HG03520 (cell line): Measurements from ENCODE around the gene SENP7.
"Not testable (repeated sequence)": the region's sequence is repeated elsewhere in the genome, so short reads cannot be mapped to it uniquely, and the experiment has no call there.

ENCODE experiments used
- ATAC-seq: cut with Tn5 transposase; IDR thresholded peaks from one replicate; pipeline ENCODE4 v1.9.1; 2021; ENCODE audit warnings: mild to moderate bottlenecking, moderate library complexity; ENCODE audit not compliant: unreplicated experiment

The SENP7 gene

GRCh38 chr3:101527441-101527840, 14.4 kb upstream of the SENP7 start:
- no peak for ATAC-seq

GRCh38 chr3:101521211-101521701, 8.2 kb upstream of the SENP7 start:
- no peak for ATAC-seq

- ATAC-seq, result no peak
These were observed 6.8 kb upstream of the SENP7 start for GRCh38 chr3:101519685-101520365.

GRCh38 chr3:101518421-101518871, 5.4 kb upstream of the SENP7 start:
- ATAC-seq, result peak; percentile 97

- ATAC-seq, result peak; percentile 27
These were observed 491 bp upstream of the SENP7 start for GRCh38 chr3:101513419-101513986.

- peak; percentile 38 for ATAC-seq
These were observed 691 bp downstream of the SENP7 start for GRCh38 chr3:101512396-101512645.

- no peak for ATAC-seq
These were observed 3.2 kb downstream of the SENP7 start for GRCh38 chr3:101509811-101510210.

- no peak for ATAC-seq
These were observed 3.7 kb downstream of the SENP7 start for GRCh38 chr3:101509281-101509680.

GRCh38 chr3:101501783-101502182, 11.2 kb downstream of the SENP7 start:
- ATAC-seq, result no peak

- no peak for ATAC-seq
These were observed 12.8 kb downstream of the SENP7 start for GRCh38 chr3:101500208-101500607.

GRCh38 chr3:101497803-101498202, 15.2 kb downstream of the SENP7 start:
- no peak for ATAC-seq

- no peak for ATAC-seq
These were observed 17.5 kb downstream of the SENP7 start for GRCh38 chr3:101495552-101495951.

GRCh38 chr3:101484805-101485620, 28.0 kb downstream of the SENP7 start:
- no peak for ATAC-seq

GRCh38 chr3:101478980-101479379, 34.0 kb downstream of the SENP7 start:
- ATAC-seq, result no peak

- not testable (repeated sequence) for ATAC-seq
These were observed 38.0 kb downstream of the SENP7 start for GRCh38 chr3:101474841-101475552.

GRCh38 chr3:101468676-101469075, 44.3 kb downstream of the SENP7 start:
- ATAC-seq, result not testable (repeated sequence)

GRCh38 chr3:101467310-101467663, 45.7 kb downstream of the SENP7 start:
- not testable (repeated sequence) for ATAC-seq

- ATAC-seq, result no peak
These were observed 46.3 kb downstream of the SENP7 start for GRCh38 chr3:101466465-101467309.

GRCh38 chr3:101464235-101464634, 48.8 kb downstream of the SENP7 start:
- no peak for ATAC-seq

GRCh38 chr3:101461451-101461850, 51.6 kb downstream of the SENP7 start:
- ATAC-seq, result no peak
